GM18867 (cell line): Measurements from ENCODE around the gene PLXDC2.

Experiments
- ATAC-seq: cut with Tn5 transposase; IDR thresholded peaks from one replicate; pipeline ENCODE4 v1.9.1; 2021; ENCODE audit warnings: mild to moderate bottlenecking, moderate library complexity; ENCODE audit not compliant: unreplicated experiment

The PLXDC2 gene

DNA sequence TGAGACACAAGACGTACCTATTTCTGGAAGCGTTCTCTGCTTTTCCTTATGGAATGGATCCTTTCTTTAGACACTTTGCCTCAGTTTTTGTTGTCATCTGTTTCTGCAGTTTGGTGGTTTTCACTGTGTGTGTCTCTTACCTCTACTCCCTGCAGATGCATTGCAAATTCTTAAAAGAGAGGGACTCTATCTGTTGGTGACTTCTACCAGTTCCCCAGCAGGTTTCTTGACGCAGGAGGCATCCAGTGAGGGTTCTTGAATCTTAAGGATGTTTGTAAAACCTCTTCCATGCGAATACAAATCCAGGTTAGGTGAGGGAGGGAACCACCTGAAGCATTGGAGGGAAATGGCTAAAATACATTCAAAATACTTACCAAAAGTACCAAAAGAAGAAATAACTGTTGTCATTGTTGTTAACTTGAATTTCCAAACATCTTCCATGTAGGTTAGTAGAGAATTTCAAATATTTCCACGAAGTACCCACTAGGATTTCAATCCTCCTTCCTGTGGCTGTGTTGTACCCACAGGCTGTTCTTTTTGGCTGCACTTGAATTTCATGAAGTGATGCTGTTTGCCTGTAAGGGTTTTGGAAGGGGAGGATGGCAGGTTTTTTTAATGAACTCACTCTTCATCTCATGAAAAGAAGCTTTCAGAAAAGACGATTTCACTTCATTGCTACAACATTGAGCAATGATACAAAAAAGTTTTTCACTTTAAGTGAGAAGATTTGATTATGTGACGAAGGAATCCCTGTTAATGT, 32.2 kb downstream of the PLXDC2 start:
- ATAC-seq: no peak

- ATAC-seq: no peak
These were observed 37.6 kb downstream of the PLXDC2 start for GRCh38 chr10:19853831-19854230.

- ATAC-seq: no peak
These were observed 41.6 kb downstream of the PLXDC2 start for GRCh38 chr10:19857876-19858275.

GRCh38 chr10:19860107-19860506, 43.9 kb downstream of the PLXDC2 start:
- no peak for ATAC-seq

DNA sequence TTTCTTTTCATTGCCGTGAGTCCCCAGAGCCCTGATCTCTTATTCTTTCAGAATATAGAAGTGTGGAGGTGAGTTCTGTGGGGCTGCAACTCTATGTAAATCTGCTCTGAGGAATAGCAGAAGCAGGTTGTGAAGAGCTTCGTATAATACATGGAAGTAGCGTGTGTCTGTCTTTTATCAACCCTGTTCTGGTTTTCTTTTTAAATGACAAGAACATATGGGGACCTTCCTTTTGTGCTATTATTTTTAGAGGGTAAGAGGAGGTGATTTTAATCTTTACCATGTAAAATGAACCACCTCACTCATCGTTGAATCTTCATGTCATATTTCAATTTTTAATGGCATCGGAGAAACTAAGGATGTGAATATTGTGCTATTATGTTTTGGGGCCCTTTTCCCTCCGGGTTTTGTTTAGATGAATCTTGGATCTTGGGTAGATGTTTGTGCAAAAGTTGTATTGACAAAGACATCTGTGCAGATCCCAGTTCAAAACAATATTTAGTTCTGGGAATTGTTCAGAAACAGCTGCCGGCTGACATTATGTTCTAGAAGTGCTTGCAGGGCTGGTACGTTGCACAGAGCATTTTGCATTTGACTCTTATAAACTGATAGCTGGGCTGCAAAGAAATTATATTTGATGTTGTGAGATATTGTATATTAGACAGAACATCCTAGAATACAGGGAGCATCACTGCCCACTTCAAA, 46.7 kb downstream of the PLXDC2 start:
- no peak for ATAC-seq

DNA sequence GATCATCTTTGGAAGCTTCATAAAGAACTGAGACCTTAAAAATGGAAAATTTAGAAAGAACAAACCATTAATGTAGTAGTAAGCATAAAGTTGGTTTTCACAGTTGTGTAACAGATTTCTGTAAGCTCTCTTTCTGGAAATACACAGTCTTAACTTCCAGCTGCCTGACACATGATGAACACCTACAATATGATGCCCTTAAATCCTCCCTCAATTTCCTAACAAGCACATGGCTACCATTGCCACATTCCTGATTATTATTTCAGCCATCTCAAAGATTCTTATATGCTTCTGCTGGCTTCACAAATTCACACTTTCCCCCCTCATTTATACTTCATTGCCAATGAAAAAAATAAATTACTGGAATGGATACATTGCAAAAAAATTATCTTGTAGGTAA, 49.4 kb downstream of the PLXDC2 start:
- no peak for ATAC-seq

GRCh38 chr10:19869370-19869769, 53.1 kb downstream of the PLXDC2 start:
- ATAC-seq: no peak

- ATAC-seq: no peak
These were observed 56.5 kb downstream of the PLXDC2 start for GRCh38 chr10:19872504-19873271.

DNA sequence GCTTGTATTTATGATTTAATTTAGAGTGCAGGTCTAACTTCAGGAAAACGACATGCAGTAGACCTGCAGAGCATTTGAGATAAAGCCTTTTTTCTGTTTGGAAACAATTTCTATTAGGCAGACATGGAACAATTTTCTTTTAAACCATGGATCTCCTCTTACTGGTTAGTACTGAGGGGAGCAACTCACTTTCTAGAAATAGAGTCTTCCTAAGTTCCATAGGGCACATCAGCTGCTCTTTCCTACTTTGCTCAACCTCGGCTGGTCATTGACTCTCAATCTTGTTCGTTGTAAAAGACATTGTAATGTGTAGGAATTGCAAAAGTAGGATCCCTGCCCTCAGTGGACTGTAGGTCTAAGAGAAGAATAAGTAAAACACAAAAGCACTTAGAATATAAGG, 58.0 kb downstream of the PLXDC2 start:
- ATAC-seq: no peak

DNA sequence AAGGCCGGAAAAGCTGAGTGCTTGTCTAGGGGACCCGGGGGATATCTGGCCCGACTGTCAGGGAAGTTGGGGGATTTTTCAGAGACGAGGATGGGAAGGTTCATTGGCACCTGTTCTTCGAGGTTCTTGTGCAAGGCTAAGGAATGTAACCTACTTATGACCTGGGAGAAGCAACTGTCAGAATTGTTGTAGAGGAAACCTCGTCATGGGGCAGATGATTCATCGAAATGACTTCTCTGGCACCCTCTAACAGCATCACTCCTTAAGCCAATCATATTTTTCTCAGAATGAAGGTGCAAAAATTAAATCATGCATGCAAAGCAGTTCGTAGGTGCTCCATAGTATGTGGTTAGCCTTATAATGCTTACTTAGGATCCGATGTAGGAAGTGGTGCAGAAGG, 58.6 kb downstream of the PLXDC2 start:
- ATAC-seq: no peak

GRCh38 chr10:19876570-19876969, 60.3 kb downstream of the PLXDC2 start:
- no peak for ATAC-seq

GRCh38 chr10:19877466-19878255, 61.4 kb downstream of the PLXDC2 start:
- ATAC-seq: no peak

DNA sequence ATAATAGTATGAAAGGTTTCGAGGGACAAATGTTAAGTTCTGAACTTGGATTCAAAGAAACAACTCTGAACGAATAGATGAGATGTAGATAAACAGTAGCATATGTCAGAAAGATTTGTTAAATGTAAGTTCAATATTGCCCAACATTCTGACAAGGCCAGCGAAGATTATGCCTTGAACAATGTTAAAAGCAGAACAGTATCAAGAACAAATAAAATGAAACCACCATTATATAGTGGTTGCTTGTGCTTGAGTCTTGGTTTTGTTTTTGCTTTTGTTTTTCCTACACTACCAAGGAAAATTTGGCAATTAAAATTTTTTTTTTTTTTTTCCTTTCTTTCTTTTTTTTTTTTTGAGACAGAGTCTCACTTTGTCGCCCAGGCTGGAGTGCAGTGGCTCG, 66.4 kb downstream of the PLXDC2 start:
- no peak for ATAC-seq

DNA sequence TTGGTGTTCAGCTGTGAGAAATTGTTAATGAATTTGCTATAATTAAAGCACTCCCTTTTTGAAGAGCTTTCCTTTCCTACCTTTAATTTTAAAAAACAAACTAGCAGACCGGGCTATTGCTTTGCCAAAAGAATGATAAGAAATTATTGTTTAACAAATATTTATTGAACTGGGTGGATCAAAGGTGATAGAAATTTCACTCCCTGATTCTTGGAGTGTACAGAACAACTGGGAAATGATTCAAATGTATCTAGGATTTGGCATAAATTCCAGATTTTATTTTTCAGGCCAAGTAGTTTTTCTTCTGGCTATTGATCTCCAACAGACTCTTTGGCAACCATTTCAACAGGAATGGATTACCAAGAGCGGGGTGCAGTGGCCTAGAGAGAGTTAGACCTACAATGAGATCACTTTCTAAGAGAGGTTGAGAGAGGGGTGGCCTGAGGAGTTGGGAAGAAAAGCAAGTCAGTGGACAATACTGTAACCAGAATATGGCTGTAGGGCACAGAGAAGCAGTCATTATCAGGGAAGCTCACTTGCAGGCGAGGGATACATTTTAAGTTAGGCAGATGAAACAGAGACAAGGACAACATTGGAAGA, 71.9 kb downstream of the PLXDC2 start:
- ATAC-seq: no peak

DNA sequence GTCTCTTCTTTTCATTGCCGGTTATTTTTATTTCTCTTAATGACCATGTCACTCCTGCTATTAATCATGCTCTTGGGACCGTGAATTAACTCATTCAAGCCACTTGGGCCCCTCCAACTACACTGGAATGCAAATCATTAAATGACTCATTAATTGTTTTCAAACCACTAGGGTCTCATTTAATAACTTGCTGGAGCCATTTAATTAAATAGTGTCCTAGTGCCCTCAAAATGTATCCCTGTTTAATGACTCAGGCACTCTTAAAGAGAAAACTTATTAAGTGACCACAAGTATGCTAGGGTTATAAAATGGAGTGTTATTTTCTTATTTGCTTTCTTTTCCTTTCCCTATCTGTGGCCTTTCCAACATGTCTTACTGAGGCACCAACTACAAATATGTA, 73.0 kb downstream of the PLXDC2 start:
- ATAC-seq: no peak

DNA sequence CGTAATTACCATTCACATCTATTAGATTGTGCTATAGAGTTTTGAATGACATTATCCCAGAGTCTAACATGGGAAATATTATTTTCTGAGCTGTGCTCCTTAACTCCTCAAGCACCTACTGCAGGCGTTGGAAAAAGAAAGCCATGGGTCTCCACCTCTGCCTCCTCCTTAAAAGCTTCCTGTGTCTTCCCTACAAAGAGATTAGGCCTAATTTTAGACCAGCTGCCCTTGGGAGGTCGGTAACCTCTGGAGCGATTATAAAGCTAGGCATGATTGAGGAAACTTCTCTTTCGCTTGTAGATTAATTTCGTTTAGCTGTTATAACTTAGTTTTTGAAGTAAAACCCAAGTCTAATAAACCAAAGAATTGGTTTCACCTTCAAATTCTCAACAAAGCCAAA, 75.2 kb downstream of the PLXDC2 start:
- no peak for ATAC-seq

GRCh38 chr10:19892270-19892669, 76.0 kb downstream of the PLXDC2 start:
- no peak for ATAC-seq

DNA sequence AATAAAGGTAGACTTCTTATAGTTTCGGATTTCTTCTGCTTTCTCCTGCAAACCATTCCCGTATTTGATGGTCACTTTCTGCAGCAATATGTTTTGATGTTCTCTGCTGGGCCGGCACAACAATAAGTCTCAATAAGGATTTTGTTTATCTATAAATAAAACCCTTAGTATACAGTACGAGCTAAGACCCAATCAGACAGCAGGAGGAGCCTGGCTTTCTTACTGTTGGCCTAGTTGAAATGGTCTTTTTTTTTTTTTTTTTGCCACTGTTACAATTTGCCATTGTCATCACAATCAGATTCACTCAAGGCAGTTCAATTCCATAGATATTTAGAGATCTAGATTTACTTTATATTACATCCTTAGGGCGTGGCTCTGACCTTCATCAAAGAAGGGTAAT, 76.4 kb downstream of the PLXDC2 start:
- ATAC-seq: no peak

GRCh38 chr10:19895500-19895899, 79.3 kb downstream of the PLXDC2 start:
- no peak for ATAC-seq

DNA sequence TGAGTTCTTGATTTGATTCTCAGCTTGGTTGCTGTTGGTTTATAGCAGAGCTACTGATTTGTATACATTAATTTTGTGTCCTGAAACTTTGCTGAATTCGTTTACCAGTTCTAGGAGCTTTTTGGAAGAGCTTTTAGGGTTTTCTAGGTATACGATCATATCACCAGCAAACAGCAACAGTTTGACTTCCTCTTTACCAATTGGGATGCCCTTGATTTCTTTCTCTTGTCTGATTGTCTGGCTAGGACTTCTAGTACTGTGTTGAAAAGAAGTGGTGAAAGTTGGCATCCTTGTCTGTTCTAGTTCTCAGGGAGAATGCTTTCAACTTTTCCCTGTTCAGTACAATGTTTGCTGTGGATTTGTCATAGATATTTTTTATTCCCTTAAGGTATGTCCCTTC, 86.2 kb downstream of the PLXDC2 start:
- no peak for ATAC-seq

DNA sequence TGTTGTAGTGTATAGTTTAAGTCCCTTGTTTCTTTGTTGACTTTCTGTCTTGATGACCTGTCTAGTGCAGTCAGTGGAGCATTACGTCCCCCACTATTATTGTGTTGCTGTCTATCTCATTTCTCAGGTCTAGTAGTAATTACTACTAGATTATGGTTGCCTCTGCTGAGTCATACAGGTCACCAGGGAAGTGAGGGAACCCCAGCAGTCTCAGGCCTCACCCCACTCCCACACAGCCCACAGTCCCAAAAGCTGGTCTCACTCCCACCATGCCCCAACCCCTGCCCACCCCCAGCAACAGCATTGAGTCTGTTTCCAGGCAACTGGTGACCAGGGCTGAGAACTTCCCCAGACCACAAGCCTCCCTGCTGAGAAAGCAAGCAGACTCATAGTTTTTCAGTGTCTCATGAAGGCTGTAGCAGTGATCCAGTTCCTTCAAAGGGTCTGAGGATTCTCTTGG, 88.0 kb downstream of the PLXDC2 start:
- peak; percentile 94 for ATAC-seq
